ENCODE results near the gene PRPF6. TPM values are rescaled to one million over a fixed set of nuclear protein-coding genes. Genes with fewer than 3 reads are reported as not detected.

Gene PRPF6
- total and polyA plus RNA-seq, 2 of the 13 experiments (the other 11 are each of a cell fraction or from before 2014, with no cell fraction given) = 63.7 to 101 TPM

GRCh38 chr20:63968928-63969760 lies 11.8 kb upstream of the PRPF6 start (continued):
- TF ChIP-seq, protein P1, sequence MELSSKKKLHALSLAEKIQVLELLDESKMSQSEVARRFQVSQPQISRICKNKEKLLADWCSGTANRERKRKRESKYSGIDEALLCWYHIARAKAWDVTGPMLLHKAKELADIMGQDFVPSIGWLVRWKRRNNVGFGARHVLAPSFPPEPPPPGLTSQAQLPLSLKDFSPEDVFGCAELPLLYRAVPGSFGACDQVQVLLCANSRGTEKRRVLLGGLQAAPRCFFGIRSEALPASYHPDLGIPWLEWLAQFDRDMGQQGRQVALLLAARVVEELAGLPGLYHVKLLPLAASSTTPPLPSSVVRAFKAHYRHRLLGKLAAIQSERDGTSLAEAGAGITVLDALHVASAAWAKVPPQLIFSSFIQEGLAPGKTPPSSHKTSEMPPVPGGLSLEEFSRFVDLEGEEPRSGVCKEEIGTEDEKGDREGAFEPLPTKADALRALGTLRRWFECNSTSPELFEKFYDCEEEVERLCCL (CRISPR knock-in tag; IDR thresholded peaks at IDR 0.05; ENCODE audit: borderline replicate concordance) = no peak
- TF ChIP-seq, protein P2, sequence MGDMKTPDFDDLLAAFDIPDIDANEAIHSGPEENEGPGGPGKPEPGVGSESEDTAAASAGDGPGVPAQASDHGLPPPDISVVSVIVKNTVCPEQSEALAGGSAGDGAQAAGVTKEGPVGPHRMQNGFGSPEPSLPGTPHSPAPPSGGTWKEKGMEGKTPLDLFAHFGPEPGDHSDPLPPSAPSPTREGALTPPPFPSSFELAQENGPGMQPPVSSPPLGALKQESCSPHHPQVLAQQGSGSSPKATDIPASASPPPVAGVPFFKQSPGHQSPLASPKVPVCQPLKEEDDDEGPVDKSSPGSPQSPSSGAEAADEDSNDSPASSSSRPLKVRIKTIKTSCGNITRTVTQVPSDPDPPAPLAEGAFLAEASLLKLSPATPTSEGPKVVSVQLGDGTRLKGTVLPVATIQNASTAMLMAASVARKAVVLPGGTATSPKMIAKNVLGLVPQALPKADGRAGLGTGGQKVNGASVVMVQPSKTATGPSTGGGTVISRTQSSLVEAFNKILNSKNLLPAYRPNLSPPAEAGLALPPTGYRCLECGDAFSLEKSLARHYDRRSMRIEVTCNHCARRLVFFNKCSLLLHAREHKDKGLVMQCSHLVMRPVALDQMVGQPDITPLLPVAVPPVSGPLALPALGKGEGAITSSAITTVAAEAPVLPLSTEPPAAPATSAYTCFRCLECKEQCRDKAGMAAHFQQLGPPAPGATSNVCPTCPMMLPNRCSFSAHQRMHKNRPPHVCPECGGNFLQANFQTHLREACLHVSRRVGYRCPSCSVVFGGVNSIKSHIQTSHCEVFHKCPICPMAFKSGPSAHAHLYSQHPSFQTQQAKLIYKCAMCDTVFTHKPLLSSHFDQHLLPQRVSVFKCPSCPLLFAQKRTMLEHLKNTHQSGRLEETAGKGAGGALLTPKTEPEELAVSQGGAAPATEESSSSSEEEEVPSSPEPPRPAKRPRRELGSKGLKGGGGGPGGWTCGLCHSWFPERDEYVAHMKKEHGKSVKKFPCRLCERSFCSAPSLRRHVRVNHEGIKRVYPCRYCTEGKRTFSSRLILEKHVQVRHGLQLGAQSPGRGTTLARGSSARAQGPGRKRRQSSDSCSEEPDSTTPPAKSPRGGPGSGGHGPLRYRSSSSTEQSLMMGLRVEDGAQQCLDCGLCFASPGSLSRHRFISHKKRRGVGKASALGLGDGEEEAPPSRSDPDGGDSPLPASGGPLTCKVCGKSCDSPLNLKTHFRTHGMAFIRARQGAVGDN (CRISPR knock-in tag; IDR thresholded peaks at IDR 0.05) = peak; percentile 93
- TF ChIP-seq ZNF30 (CRISPR knock-in tag; IDR thresholded peaks at IDR 0.05) (no peak), TERF1 (CRISPR knock-in tag; IDR thresholded peaks at IDR 0.05) (no peak), GATAD2A (CRISPR knock-in tag; IDR thresholded peaks at IDR 0.05) (peak; percentile 87), U2AF1 (optimal IDR thresholded peaks at IDR 0.05; ENCODE audit: low read depth, low read length) (peak; percentile 42), JARID2 (CRISPR knock-in tag; IDR thresholded peaks at IDR 0.05; ENCODE audit: insufficient replicate concordance) (no peak), ZSCAN22 (CRISPR knock-in tag; IDR thresholded peaks at IDR 0.05) (0 out of 2 replicates have a peak, but pooled peaks have one; percentile 41), HDAC6 (IDR thresholded peaks at IDR 0.05; ENCODE audit: low read depth, low read length) (no peak), KAT7 (CRISPR knock-in tag; IDR thresholded peaks at IDR 0.05; ENCODE audit: borderline replicate concordance) (no peak), KDM5A (IDR thresholded peaks at IDR 0.05; ENCODE audit: borderline replicate concordance, low read length) (no peak), NCOR1 (IDR thresholded peaks at IDR 0.05; ENCODE audit: borderline replicate concordance, low read length) (peak; percentile 86), NR2F1 (CRISPR knock-in tag; IDR thresholded peaks at IDR 0.05) (peak; percentile 99), ELF4 (CRISPR knock-in tag; IDR thresholded peaks at IDR 0.05; ENCODE audit: borderline replicate concordance) (no peak), HMGXB3 (CRISPR knock-in tag; IDR thresholded peaks at IDR 0.05; ENCODE audit: borderline replicate concordance) (0 out of 2 replicates have a peak, but pooled peaks have one; percentile 32), ZBTB38 (CRISPR knock-in tag; IDR thresholded peaks at IDR 0.05) (0 out of 2 replicates have a peak, but pooled peaks have one; percentile 32), DNMT1 (CRISPR knock-in tag; IDR thresholded peaks at IDR 0.05) (0 out of 2 replicates have a peak, but pooled peaks have one; percentile 38)

Data from HepG2 (cell line).